ENCODE results near the gene COPA. TPM values are rescaled to one million over a fixed set of nuclear protein-coding genes. Genes with fewer than 3 reads are reported as not detected.

Gene COPA
- polyA plus RNA-seq, 1 of the 3 experiments (the other 2 are of a cell fraction): 91.4 TPM

GRCh38 chr1:160330119-160330518 lies 12.9 kb downstream of the COPA start:
- H3K9me2 ChIP-seq: no peaks in the 10 kb centered on the region
- no peak overlapping the region for H2AFZ ChIP-seq (ENCODE audit: low read depth)
- H3K79me2 ChIP-seq (ENCODE audit: insufficient read depth): peaks cover 82% of the 10 kb centered on the region
- H3K4me2 ChIP-seq: no peak overlapping the region
- no peak overlapping the region for H3K27ac ChIP-seq (ENCODE audit: low read depth in 2 of 2, low read length in 1 of 2)
- no peaks in the 10 kb centered on the region for H3K27me3 ChIP-seq (ENCODE audit: insufficient read depth)
- H3K4me1 ChIP-seq (ENCODE audit: control insufficient read depth in 1 of 2, insufficient read depth in 2 of 2, low read depth in 1 of 2, low read length in 1 of 2): no peaks in the 10 kb centered on the region
- 0 out of 2 replicates have a peak, but pooled peaks cover 8% of the 10 kb centered on the region for H4K20me1 ChIP-seq (ENCODE audit: insufficient read depth)
- DNase-seq: no peak
- H3F3A ChIP-seq (replicated peaks; ENCODE audit: insufficient read depth): peaks cover 23% of the 10 kb centered on the region
- H3K36me3 ChIP-seq (replicated peaks in 1 of 2; ENCODE audit: control insufficient read depth in 1 of 2, insufficient read depth in 2 of 2, low read length in 1 of 2): peaks cover 89 to 95% of the 10 kb centered on the region in 2 experiments
- ChIA-PET CTCF (interaction anchor here (0.7 to 1.6 kb wide), 4 partner anchors 9 to 78 kb away, joined by 3 to 5 read pairs (median 4); partner anchors contain the start of gene PEX19), POLR2A (interaction anchor here (1.0 kb wide), 1 partner anchor 12 kb away, joined by 3 read pairs; no protein-coding TSS in a partner anchor)
- H3K4me3 ChIP-seq (ENCODE audit: low read depth in 2 of 2, low read length in 1 of 2): no peak overlapping the region
- H3K9ac ChIP-seq: no peak overlapping the region
- H3K9me3 ChIP-seq: no peaks in the 10 kb centered on the region
- no peak for TF ChIP-seq POLR2AphosphoS5 (IDR thresholded peaks at IDR 0.05; ENCODE audit: low read depth, low read length)
- TF ChIP-seq IRF3 (IDR thresholded peaks at IDR 0.05; ENCODE audit: low read depth, low read length): no peak
- no peak for TF ChIP-seq USF2 (IDR thresholded peaks at IDR 0.05; ENCODE audit: borderline replicate concordance, low read depth, low read length)
- no peak for TF ChIP-seq RXRA (IDR thresholded peaks at IDR 0.05; ENCODE audit: borderline replicate concordance, low read depth)
- no peak for TF ChIP-seq SMC3 (IDR thresholded peaks at IDR 0.05; ENCODE audit: low read depth, low read length)
- no peak for TF ChIP-seq MXI1 (IDR thresholded peaks at IDR 0.05; ENCODE audit: low read depth, low read length)
- TF ChIP-seq NRF1 (IDR thresholded peaks at IDR 0.05; ENCODE audit: low read depth, low read length): no peak
- TF ChIP-seq CTCF (IDR thresholded peaks at IDR 0.05): no peak
- TF ChIP-seq EP300 (IDR thresholded peaks at IDR 0.05; ENCODE audit: borderline replicate concordance in 1 of 2, low read depth in 1 of 2, low read length in 1 of 2): no peak
- no peak for TF ChIP-seq CHD2 (IDR thresholded peaks at IDR 0.05; ENCODE audit: low read length, partially characterized antibody)
- TF ChIP-seq RCOR1 (IDR thresholded peaks at IDR 0.05; ENCODE audit: low read length): no peak
- no peak for TF ChIP-seq FOXJ3 (CRISPR knock-in tag; IDR thresholded peaks at IDR 0.05)
- TF ChIP-seq TCF12 (IDR thresholded peaks at IDR 0.05): no peak
- no peak for TF ChIP-seq GABPA (IDR thresholded peaks at IDR 0.05; ENCODE audit: low read depth)
- no peak for TF ChIP-seq SIN3A (IDR thresholded peaks at IDR 0.05; ENCODE audit: borderline replicate concordance, low read depth, low read length)
- TF ChIP-seq ELF1 (IDR thresholded peaks at IDR 0.05): no peak
- no peak for TF ChIP-seq NFIC (IDR thresholded peaks at IDR 0.05; ENCODE audit: borderline replicate concordance)
- TF ChIP-seq MEF2A (IDR thresholded peaks at IDR 0.05; ENCODE audit: borderline replicate concordance, low read depth): no peak
